H9 (cell line): Measurements from ENCODE around the gene ING5. TPM values are rescaled to one million over a fixed set of nuclear protein-coding genes. Genes with fewer than 3 reads are reported as not detected.
A peak's percentile ranks its signal among the peaks of the same experiment; 100 is the strongest.

Source experiments
- DNase-seq: peaks from one replicate; pipeline ENCODE4 v3.0.0-alpha.2; 2017
- H2AFZ ChIP-seq: one replicate; pipeline ENCODE4 v1.6.1; 2013; ENCODE audit warnings: mild to moderate bottlenecking, low read length, control low read depth, moderate library complexity
- H2AK5ac ChIP-seq: 2 replicates; pipeline ENCODE4 v1.6.1; 2013; ENCODE audit warnings: low read length, control low read depth, mixed read lengths; ENCODE audit not compliant: insufficient read length
- H2BK120ac ChIP-seq: one replicate; pipeline ENCODE4 v1.6.1; 2013; ENCODE audit warnings: low read depth, mild to moderate bottlenecking, low read length, control low read depth, inconsistent platforms; ENCODE audit not compliant: poor library complexity, severe bottlenecking
- H2BK12ac ChIP-seq: 2 replicates; pipeline ENCODE4 v1.6.1; 2013; ENCODE audit warnings: low read length, control low read depth, mixed read lengths, low read depth; ENCODE audit not compliant: insufficient read length
- H2BK15ac ChIP-seq: 2 replicates; pipeline ENCODE4 v1.6.1; 2013; ENCODE audit warnings: low read depth, low read length, control low read depth
- H2BK20ac ChIP-seq: one replicate; pipeline ENCODE4 v1.6.1; 2013; ENCODE audit warnings: low read depth, mild to moderate bottlenecking, low read length, control low read depth, inconsistent platforms; ENCODE audit not compliant: poor library complexity, severe bottlenecking
- H2BK5ac ChIP-seq: 2 replicates; pipeline ENCODE4 v1.6.1; 2013; ENCODE audit warnings: low read length, control low read depth, mixed read lengths; ENCODE audit not compliant: insufficient read length
- H3K14ac ChIP-seq: 2 replicates; pipeline ENCODE4 v1.6.1; 2013; ENCODE audit warnings: low read length, control low read depth; ENCODE audit not compliant: insufficient read depth
- H3K18ac ChIP-seq: 2 replicates; pipeline ENCODE4 v1.6.1; 2013; ENCODE audit warnings: low read depth, mild to moderate bottlenecking, mixed read lengths, low read length, control low read depth; ENCODE audit not compliant: insufficient read length
- H3K23ac ChIP-seq: 2 replicates; pipeline ENCODE4 v1.6.1; 2013; ENCODE audit warnings: low read length, control low read depth, mixed read lengths, low read depth; ENCODE audit not compliant: insufficient read length
- H3K23me2 ChIP-seq: 2 replicates; pipeline ENCODE4 v1.6.1; 2013; ENCODE audit warnings: low read depth, mild to moderate bottlenecking, mixed read lengths, low read length, control low read depth; ENCODE audit not compliant: insufficient read length, poor library complexity, severe bottlenecking
- H3K27ac ChIP-seq: 2 replicates; pipeline ENCODE4 v1.5.1; 2013; ENCODE audit warnings: low read length, control low read depth, mixed read lengths, low read depth; ENCODE audit not compliant: insufficient read length
- H3K27me3 ChIP-seq: 2 replicates; pipeline ENCODE4 v1.6.1; 2013; ENCODE audit warnings: low read length, control low read depth, inconsistent platforms; ENCODE audit not compliant: insufficient read depth
- H3K4ac ChIP-seq: 2 replicates; pipeline ENCODE4 v1.6.1; 2013; ENCODE audit warnings: low read depth, mild to moderate bottlenecking, control low read depth, inconsistent platforms, low read length, moderate library complexity
- H3K4me1 ChIP-seq: 2 replicates; pipeline ENCODE4 v1.6.1; 2013; ENCODE audit warnings: low read length, control low read depth, inconsistent platforms; ENCODE audit not compliant: insufficient read depth
- H3K4me2 ChIP-seq: 2 replicates; pipeline ENCODE4 v1.6.1; 2013; ENCODE audit warnings: low read length, control low read depth, mixed read lengths; ENCODE audit not compliant: insufficient read length, insufficient read depth
- H3K56ac ChIP-seq: 2 replicates; pipeline ENCODE4 v1.6.1; 2013; ENCODE audit warnings: low read depth, mild to moderate bottlenecking, mixed read lengths, low read length, control low read depth; ENCODE audit not compliant: insufficient read length
- H3K79me1 ChIP-seq: 2 replicates; pipeline ENCODE4 v1.6.1; 2013; ENCODE audit warnings: low read depth, mild to moderate bottlenecking, moderate library complexity, low read length, control low read depth, inconsistent platforms; ENCODE audit not compliant: insufficient read depth, poor library complexity, severe bottlenecking
- H3K79me2 ChIP-seq: 2 replicates; pipeline ENCODE4 v1.6.1; 2013; ENCODE audit warnings: low read length, control low read depth, inconsistent platforms; ENCODE audit not compliant: insufficient read depth
- H3K9ac ChIP-seq: 2 replicates; pipeline ENCODE4 v1.6.1; 2013; ENCODE audit warnings: low read length, control low read depth, mixed read lengths; ENCODE audit not compliant: insufficient read length; ENCODE audit errors: extremely low read depth
- H3K9me3 ChIP-seq: one replicate; pipeline ENCODE4 v1.6.1; 2013; ENCODE audit warnings: low read depth, low read length, inconsistent platforms; ENCODE audit not compliant: control insufficient read depth
- H3T11ph ChIP-seq: one replicate; pipeline ENCODE4 v1.6.1; 2013; ENCODE audit warnings: mild to moderate bottlenecking, low read length, control low read depth, inconsistent platforms
- H4K20me1 ChIP-seq: one replicate; pipeline ENCODE4 v1.6.1; 2013; ENCODE audit not compliant: control insufficient read depth, insufficient read length, insufficient read depth
- H4K5ac ChIP-seq: 2 replicates; pipeline ENCODE4 v1.6.1; 2013; ENCODE audit warnings: low read depth, mild to moderate bottlenecking, mixed read lengths, low read length, control low read depth; ENCODE audit not compliant: insufficient read length
- H4K8ac ChIP-seq: replicated peaks from 2 replicates; pipeline ENCODE4 v1.6.1; 2013; ENCODE audit warnings: low read length, control low read depth, mixed read lengths, low read depth; ENCODE audit not compliant: insufficient read length
- H4K91ac ChIP-seq: 2 replicates; pipeline ENCODE4 v1.6.1; 2013; ENCODE audit warnings: low read depth, mild to moderate bottlenecking, moderate library complexity, mixed read lengths, low read length, control low read depth; ENCODE audit not compliant: insufficient read length
- H3K27ac Mint-ChIP-seq, 3 experiments: 2 replicates in 2 of 3; 3 replicates in 1 of 3; pipeline ENCODE4 v1.8.0; 2020 to 2021; ENCODE audit warnings: mixed read lengths in 3 of 3, mild to moderate bottlenecking in 1 of 3, moderate library complexity in 1 of 3
- H3K27me3 Mint-ChIP-seq: 2 replicates; pipeline ENCODE4 v1.8.0; 2021; ENCODE audit warnings: low read depth, mild to moderate bottlenecking, moderate library complexity, mixed read lengths
- H3K36me3 Mint-ChIP-seq, 3 experiments: 2 replicates in 2 of 3; 3 replicates in 1 of 3; pipeline ENCODE4 v1.8.0; 2020 to 2021; ENCODE audit warnings: low read depth in 3 of 3, mixed read lengths in 3 of 3; ENCODE audit not compliant: insufficient read depth in 1 of 3
- H3K4me1 Mint-ChIP-seq, 2 experiments: 2 replicates each; pipeline ENCODE4 v1.8.0; 2020; ENCODE audit warnings: mixed read lengths in 2 of 2
- H3K4me3 Mint-ChIP-seq, 2 experiments: 2 replicates in 1 of 2; 3 replicates in 1 of 2; pipeline ENCODE4 v1.8.0; 2020 to 2021; ENCODE audit warnings: mild to moderate bottlenecking in 2 of 2, mixed read lengths in 2 of 2, moderate library complexity in 1 of 2
- H3K9me3 Mint-ChIP-seq, 2 experiments: 2 replicates in 1 of 2; 3 replicates in 1 of 2; pipeline ENCODE4 v1.8.0; 2020; ENCODE audit warnings: mild to moderate bottlenecking in 2 of 2, mixed read lengths in 2 of 2, moderate library complexity in 1 of 2
- WGBS: extraction: QIAGEN DNeasy Blood & Tissue Kit; methylation state at CpG from one replicate; pipeline ENCODE4 v1.1.7; 2013; ENCODE audit warnings: missing lambda C conversion rate, low lambda C conversion rate, mixed read lengths; ENCODE audit not compliant: insufficient read length; ENCODE audit errors: extremely low coverage; 5-methylcytosine and 5-hydroxymethylcytosine counted together
- total RNA-seq: library from RNA; stranded (reverse); gene quantifications from 2 replicates; pipeline ENCODE4 v1.2.1, GENCODE V29; 2021
- TF ChIP-seq, protein P1 (sequence below): fragments of 200-600 bp; sonication (generic); conservative IDR thresholded peaks from 3 replicates; pipeline ENCODE4 v1.8.0; 2021; ENCODE audit warnings: antibody characterized with exemption, mild to moderate bottlenecking

The ING5 gene
- total RNA-seq, 1 experiment from 2014 or later, result 66.0 TPM

DNA sequence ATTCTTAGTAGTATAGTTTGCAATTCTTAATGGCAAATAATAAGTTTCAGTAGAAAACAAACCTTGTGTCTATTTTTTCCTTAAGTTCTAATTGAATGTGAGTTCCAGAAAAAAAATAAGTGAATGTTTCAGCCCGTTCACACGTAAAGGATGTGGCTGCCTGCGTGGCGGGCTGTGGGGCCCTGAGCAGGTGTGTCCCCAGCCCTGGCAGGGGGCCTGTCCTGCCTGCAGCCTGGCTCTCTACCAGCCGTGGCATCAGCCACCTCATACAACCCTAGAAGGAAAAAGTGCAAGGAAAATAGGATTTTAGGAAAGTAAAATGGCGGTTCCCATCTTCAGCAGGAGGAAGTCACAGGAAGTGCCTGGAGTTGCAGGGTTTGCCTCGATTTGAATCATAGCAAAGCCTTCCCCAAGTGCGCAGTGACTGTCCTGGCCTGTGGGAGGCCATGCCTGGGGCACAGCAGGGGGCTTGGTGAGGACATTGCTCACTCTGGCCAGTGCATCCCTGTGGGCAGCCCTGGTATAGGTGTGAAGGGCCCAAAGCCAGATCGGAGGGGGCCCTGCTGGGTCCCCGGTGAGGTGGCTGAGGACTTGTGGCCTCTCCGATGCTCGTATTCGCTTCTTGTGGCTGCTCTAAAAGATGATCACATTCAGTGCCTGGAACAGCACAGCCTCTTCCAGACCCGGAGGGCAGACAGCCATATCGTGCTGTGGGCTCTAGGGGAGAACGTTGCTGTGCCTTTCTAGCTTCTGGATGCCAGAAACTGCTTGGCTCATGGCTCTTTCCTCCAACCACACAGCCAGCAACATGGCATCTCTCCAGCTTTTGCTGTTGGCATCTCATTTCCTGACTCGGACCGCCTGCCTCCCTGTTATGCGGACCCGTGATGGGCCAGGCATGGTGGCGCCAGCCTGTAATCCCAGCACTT is 27.8 kb upstream of the ING5 start:
- no peak overlapping the region for H3K9ac ChIP-seq
- peak; percentile 62 for DNase-seq

More for the DNA sequence above, 27.8 kb upstream of the ING5 start:
- Histone ChIP-seq H3K56ac (no peak overlapping the region), H3T11ph (no peak overlapping the region), H2BK12ac (no peak overlapping the region), H4K20me1 (no peaks in the 10 kb centered on the region), H3K27me3 (no peaks in the 10 kb centered on the region), H3K4me1 (no peaks in the 10 kb centered on the region), H2AFZ (no peak overlapping the region), H3K18ac (no peak overlapping the region), H2AK5ac (no peak overlapping the region), H3K79me1 (no peaks in the 10 kb centered on the region), H3K23me2 (no peaks in the 10 kb centered on the region), H3K4me2 (no peak overlapping the region), H2BK20ac (no peak overlapping the region), H3K4ac (no peak overlapping the region), H4K5ac (no peak overlapping the region), H3K27ac (no peak overlapping the region), H3K9me3 (no peaks in the 10 kb centered on the region), H2BK120ac (no peak overlapping the region), H4K8ac (no peak overlapping the region), H4K91ac (no peak overlapping the region), H2BK5ac (no peak overlapping the region), H3K23ac (no peak overlapping the region), H3K14ac (no peak overlapping the region), H2BK15ac (no peak overlapping the region), H3K79me2 (no peaks in the 10 kb centered on the region)
- peaks cover 5 to 81% (median 61%) of the 10 kb centered on the region in 3 experiments; a peak in 6 of 7 replicates for H3K36me3 Mint-ChIP-seq
- H3K4me1 Mint-ChIP-seq, result peaks cover 0 to 2% of the 10 kb centered on the region in 2 experiments; a peak in 2 of 4 replicates
- no peaks in the 10 kb centered on the region for H3K9me3 Mint-ChIP-seq
- H3K4me3 Mint-ChIP-seq, result peak overlapping the region in 1 of 2 experiments; percentile 17; a peak in 1 of 5 replicates
- TF ChIP-seq, protein P1, sequence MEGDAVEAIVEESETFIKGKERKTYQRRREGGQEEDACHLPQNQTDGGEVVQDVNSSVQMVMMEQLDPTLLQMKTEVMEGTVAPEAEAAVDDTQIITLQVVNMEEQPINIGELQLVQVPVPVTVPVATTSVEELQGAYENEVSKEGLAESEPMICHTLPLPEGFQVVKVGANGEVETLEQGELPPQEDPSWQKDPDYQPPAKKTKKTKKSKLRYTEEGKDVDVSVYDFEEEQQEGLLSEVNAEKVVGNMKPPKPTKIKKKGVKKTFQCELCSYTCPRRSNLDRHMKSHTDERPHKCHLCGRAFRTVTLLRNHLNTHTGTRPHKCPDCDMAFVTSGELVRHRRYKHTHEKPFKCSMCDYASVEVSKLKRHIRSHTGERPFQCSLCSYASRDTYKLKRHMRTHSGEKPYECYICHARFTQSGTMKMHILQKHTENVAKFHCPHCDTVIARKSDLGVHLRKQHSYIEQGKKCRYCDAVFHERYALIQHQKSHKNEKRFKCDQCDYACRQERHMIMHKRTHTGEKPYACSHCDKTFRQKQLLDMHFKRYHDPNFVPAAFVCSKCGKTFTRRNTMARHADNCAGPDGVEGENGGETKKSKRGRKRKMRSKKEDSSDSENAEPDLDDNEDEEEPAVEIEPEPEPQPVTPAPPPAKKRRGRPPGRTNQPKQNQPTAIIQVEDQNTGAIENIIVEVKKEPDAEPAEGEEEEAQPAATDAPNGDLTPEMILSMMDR, result peak; percentile 41; the same call in 2 of the 3 replicates
- H3K27ac Mint-ChIP-seq, result peak overlapping the region in 2 of 3 experiments; percentile 86 to 89; a peak in 4 of 7 replicates
- no CpG with 5 or more reads among the region's 21 CpGs for WGBS
- no peaks in the 10 kb centered on the region for H3K27me3 Mint-ChIP-seq
